Loucy (cell line): Measurements from ENCODE around the gene MIGA1.

Source experiments
- CTCF ChIP-seq: fragments of 200-600 bp; sonication (generic); conservative IDR thresholded peaks from 2 replicates; pipeline ENCODE4 v1.5.1; 2014; ENCODE audit warnings: mild to moderate bottlenecking, antibody characterized with exemption, low read length
- EZH2phosphoT487 ChIP-seq: fragments of 200-600 bp; IDR thresholded peaks from 2 replicates; pipeline ENCODE4 v1.6.1; 2018; ENCODE audit warnings: antibody characterized with exemption, mild to moderate bottlenecking, moderate library complexity, borderline replicate concordance

- no peak for TF ChIP-seq CTCF
- no peak for TF ChIP-seq EZH2phosphoT487
These were observed 17.4 kb upstream of the MIGA1 start for GRCh38 chr1:77762072-77762476.
